ENCODE measurements around the gene PKP3.

Gene PKP3

DNA sequence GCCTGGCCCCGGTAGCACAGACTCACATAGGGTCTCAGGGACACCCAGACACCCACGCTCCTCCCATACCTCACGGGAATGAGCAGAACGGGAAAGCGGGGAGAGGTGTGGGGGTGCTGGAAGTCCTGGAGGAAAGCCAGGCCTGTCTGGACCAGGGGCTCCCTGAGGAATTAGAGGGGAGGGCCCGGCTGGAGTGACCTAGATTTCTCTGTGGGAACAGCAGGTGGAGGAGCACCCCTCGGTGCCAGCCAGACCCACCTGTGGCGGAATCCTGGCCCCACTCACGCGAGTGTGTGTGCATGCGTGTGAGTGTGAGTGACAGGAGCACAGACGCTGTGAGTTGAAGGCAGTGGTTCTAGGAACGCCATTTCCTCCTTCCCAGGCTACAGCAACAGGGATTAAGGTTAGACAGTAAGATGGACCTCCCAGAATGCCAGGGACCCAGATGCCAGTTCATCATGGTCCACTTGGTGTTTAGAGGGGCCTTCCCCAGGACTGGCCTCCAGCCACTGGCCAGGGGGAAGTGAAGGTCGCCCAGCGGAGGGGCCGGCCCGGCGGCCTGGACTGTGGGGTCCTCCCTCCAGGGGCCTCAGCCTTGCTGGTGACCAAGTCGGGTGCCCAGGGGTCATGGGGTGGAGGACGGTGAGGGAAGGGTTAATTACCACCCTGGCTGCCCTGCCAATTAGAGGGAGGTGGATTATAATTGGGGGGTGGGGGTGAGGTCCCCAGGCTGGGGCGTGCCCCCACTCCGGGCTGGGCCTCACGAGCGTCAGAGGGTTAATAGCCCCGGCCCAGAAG lies 1.0 kb downstream of the PKP3 start:
- DNase-seq (ENCODE audit: low read depth) = peak; percentile 32
- peak overlapping the region; percentile 84 for H3K4me3 ChIP-seq (ENCODE audit: low read length)
- TF ChIP-seq, protein P1, sequence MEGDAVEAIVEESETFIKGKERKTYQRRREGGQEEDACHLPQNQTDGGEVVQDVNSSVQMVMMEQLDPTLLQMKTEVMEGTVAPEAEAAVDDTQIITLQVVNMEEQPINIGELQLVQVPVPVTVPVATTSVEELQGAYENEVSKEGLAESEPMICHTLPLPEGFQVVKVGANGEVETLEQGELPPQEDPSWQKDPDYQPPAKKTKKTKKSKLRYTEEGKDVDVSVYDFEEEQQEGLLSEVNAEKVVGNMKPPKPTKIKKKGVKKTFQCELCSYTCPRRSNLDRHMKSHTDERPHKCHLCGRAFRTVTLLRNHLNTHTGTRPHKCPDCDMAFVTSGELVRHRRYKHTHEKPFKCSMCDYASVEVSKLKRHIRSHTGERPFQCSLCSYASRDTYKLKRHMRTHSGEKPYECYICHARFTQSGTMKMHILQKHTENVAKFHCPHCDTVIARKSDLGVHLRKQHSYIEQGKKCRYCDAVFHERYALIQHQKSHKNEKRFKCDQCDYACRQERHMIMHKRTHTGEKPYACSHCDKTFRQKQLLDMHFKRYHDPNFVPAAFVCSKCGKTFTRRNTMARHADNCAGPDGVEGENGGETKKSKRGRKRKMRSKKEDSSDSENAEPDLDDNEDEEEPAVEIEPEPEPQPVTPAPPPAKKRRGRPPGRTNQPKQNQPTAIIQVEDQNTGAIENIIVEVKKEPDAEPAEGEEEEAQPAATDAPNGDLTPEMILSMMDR (IDR thresholded peaks at IDR 0.05; ENCODE audit: insufficient read depth, low read depth, low read length, missing control alignments) = no peak

- DNase-seq (ENCODE audit: low read depth) = peak; percentile 45
- peak overlapping the region; percentile 84 for H3K4me3 ChIP-seq (ENCODE audit: low read length)
- TF ChIP-seq, protein P1 (IDR thresholded peaks at IDR 0.05; ENCODE audit: insufficient read depth, low read depth, low read length, missing control alignments) = no peak
Measured at GRCh38 chr11:395866-396265, 1.9 kb downstream of the PKP3 start.

DNA sequence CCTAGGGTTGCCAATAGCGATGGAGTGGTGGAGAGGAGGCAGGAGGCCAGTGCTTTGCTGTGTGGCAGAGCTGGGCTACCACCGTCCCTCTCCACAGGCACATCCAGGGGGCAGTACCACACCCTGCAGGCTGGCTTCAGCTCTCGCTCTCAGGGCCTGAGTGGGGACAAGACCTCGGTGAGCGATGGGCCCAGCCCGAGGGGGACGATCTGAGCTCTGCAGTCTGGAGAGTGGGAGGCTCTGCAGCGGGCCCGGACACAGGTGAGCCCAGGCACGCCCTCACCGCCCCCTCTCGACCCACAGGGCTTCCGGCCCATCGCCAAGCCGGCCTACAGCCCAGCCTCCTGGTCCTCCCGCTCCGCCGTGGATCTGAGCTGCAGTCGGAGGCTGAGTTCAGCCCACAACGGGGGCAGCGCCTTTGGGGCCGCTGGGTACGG lies 2.5 kb downstream of the PKP3 start:
- TF ChIP-seq, protein P1 (IDR thresholded peaks at IDR 0.05; ENCODE audit: insufficient read depth, low read depth, low read length, missing control alignments) = peak; percentile 23
- peak overlapping the region; percentile 84 for H3K4me3 ChIP-seq (ENCODE audit: low read length)

DNA sequence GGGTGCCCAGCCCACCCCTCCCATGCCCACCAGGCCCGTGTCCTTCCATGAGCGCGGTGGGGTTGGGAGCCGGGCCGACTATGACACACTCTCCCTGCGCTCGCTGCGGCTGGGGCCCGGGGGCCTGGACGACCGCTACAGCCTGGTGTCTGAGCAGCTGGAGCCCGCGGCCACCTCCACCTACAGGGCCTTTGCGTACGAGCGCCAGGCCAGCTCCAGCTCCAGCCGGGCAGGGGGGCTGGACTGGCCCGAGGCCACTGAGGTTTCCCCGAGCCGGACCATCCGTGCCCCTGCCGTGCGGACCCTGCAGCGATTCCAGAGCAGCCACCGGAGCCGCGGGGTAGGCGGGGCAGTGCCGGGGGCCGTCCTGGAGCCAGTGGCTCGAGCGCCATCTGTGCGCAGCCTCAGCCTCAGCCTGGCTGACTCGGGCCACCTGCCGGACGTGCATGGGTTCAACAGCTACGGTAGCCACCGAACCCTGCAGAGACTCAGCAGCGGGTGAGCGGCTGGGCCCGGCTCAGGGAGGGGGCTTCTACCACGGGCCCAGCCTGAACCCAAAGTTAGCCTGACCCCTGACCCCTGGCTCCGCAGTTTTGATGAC lies 3.0 kb downstream of the PKP3 start:
- TF ChIP-seq, protein P1 (IDR thresholded peaks at IDR 0.05; ENCODE audit: insufficient read depth, low read depth, low read length, missing control alignments) = no peak
- H3K4me3 ChIP-seq (ENCODE audit: low read length) = no peak overlapping the region
- no peak for DNase-seq (ENCODE audit: low read depth)

More for the DNA sequence above, 2.5 kb downstream of the PKP3 start:
- peak; percentile 38 for DNase-seq (ENCODE audit: low read depth)

GRCh38 chr11:398826-399225 lies 4.8 kb downstream of the PKP3 start:
- no peak overlapping the region for H3K4me3 ChIP-seq (ENCODE audit: low read length)
- peak; percentile 47 for DNase-seq (ENCODE audit: low read depth)
- TF ChIP-seq, protein P1 (IDR thresholded peaks at IDR 0.05; ENCODE audit: insufficient read depth, low read depth, low read length, missing control alignments) = no peak

DNA sequence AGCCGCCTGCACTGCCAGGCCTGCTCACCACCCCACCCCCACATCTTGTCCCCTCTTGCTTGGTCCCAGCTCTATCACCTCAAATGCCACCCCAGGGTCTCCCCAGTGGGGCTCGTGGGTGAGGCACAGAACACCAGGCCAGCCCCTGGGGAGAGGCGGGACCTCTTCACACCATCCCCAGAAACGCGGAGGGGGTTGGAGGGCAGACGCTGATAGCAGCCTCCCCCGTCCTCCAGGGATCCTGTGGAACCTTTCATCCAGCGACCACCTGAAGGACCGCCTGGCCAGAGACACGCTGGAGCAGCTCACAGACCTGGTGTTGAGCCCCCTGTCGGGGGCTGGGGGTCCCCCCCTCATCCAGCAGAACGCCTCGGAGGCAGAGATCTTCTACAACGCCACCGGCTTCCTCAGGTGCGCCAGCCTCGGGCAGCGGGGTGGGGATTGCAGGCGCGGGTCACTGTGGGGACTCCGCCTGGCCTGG lies 5.8 kb downstream of the PKP3 start:
- DNase-seq (ENCODE audit: low read depth) = no peak
- TF ChIP-seq, protein P1 (IDR thresholded peaks at IDR 0.05; ENCODE audit: insufficient read depth, low read depth, low read length, missing control alignments) = no peak
- no peak overlapping the region for H3K4me3 ChIP-seq (ENCODE audit: low read length)

Measured in epithelial cell of esophagus (primary cell).